Measurements from ENCODE around the gene SPPL2A. TPM values are rescaled to one million over a fixed set of nuclear protein-coding genes. Genes with fewer than 3 reads are reported as not detected.

Gene SPPL2A
- total RNA-seq, 1 donor from 2014 or later, result 27.3 TPM

- peaks cover 16% of the 10 kb centered on the region for H3K4me1 ChIP-seq
- peak overlapping the region; percentile 96 for H2AFZ ChIP-seq (replicated peaks)
- peak overlapping the region; percentile 91 for H3K4me2 ChIP-seq
- H3K27ac ChIP-seq, result no peak overlapping the region
- H3K9ac ChIP-seq, result peak overlapping the region; percentile 39
- peak overlapping the region; percentile 99 for H3K4me3 Mint-ChIP-seq
- no peak for TF ChIP-seq EZH2 (IDR thresholded peaks at IDR 0.05)
- TF ChIP-seq CTCF (IDR thresholded peaks at IDR 0.05), result no peak
- TF ChIP-seq EZH2phosphoT487 (IDR thresholded peaks at IDR 0.05), result no peak
- H3K4me3 ChIP-seq, result peak overlapping the region; percentile 78
- H4K20me1 ChIP-seq (ENCODE audit: low read depth), result peaks cover 41% of the 10 kb centered on the region
- no peak for DNase-seq (ENCODE audit: low spot score)
- peaks cover 3% of the 10 kb centered on the region for H3K27me3 Mint-ChIP-seq (ENCODE audit: insufficient read depth, low read depth)
- no peaks in the 10 kb centered on the region for H3K9me3 Mint-ChIP-seq
- peaks cover 26% of the 10 kb centered on the region for H3K4me1 Mint-ChIP-seq
- no peaks in the 10 kb centered on the region for H3K9me3 ChIP-seq (ENCODE audit: low read depth)
- H3K36me3 ChIP-seq, result peaks cover 5% of the 10 kb centered on the region
- H3K79me2 ChIP-seq (ENCODE audit: low read depth), result peaks cover 60% of the 10 kb centered on the region
- H3K27me3 ChIP-seq, result no peaks in the 10 kb centered on the region
- no peak overlapping the region for H3K27ac Mint-ChIP-seq
- H3K36me3 Mint-ChIP-seq, result peaks cover 9% of the 10 kb centered on the region
- H3F3A ChIP-seq (ENCODE audit: low read depth), result peaks cover 21% of the 10 kb centered on the region
These were observed 80.1 kb downstream of the SPPL2A start for GRCh38 chr15:50685191-50685975.

- H3K4me1 ChIP-seq, result peaks cover 9% of the 10 kb centered on the region
- no peak overlapping the region for H3K4me3 ChIP-seq
- Mint-ChIP-seq H3K9me3 (no peaks in the 10 kb centered on the region), H3K27me3 (ENCODE audit: insufficient read depth, low read depth) (peaks cover 2% of the 10 kb centered on the region), H3K27ac (peak overlapping the region; percentile 85), H3K4me3 (no peak overlapping the region), H3K4me1 (peaks cover 18% of the 10 kb centered on the region), H3K36me3 (peaks cover 11% of the 10 kb centered on the region)
- TF ChIP-seq EZH2phosphoT487 (IDR thresholded peaks at IDR 0.05) (no peak), CTCF (IDR thresholded peaks at IDR 0.05) (no peak), EZH2 (IDR thresholded peaks at IDR 0.05) (no peak)
- H3K4me2 ChIP-seq, result no peak overlapping the region
- peaks cover 99% of the 10 kb centered on the region for H3K79me2 ChIP-seq (ENCODE audit: low read depth)
- peaks cover 55% of the 10 kb centered on the region for H4K20me1 ChIP-seq (ENCODE audit: low read depth)
- no peak overlapping the region for H3K27ac ChIP-seq
- DNase-seq (ENCODE audit: low spot score), result no peak
- H2AFZ ChIP-seq (replicated peaks), result no peak overlapping the region
- H3K9ac ChIP-seq, result no peak overlapping the region
- H3K27me3 ChIP-seq, result no peaks in the 10 kb centered on the region
- H3F3A ChIP-seq (ENCODE audit: low read depth), result peaks cover 24% of the 10 kb centered on the region
- H3K9me3 ChIP-seq (ENCODE audit: low read depth), result no peaks in the 10 kb centered on the region
- H3K36me3 ChIP-seq, result peaks cover 5% of the 10 kb centered on the region
These were observed 84.0 kb downstream of the SPPL2A start for GRCh38 chr15:50681467-50681866.

- Histone ChIP-seq H3K9me3 (ENCODE audit: low read depth) (no peaks in the 10 kb centered on the region), H3K36me3 (no peaks in the 10 kb centered on the region), H3K4me2 (no peak overlapping the region), H3K4me3 (no peak overlapping the region), H3K4me1 (no peaks in the 10 kb centered on the region), H2AFZ (replicated peaks) (no peak overlapping the region), H4K20me1 (ENCODE audit: low read depth) (peaks cover 40% of the 10 kb centered on the region), H3F3A (ENCODE audit: low read depth) (peaks cover 12% of the 10 kb centered on the region), H3K9ac (no peak overlapping the region), H3K27me3 (no peaks in the 10 kb centered on the region), H3K79me2 (ENCODE audit: low read depth) (peaks cover 100% of the 10 kb centered on the region), H3K27ac (no peak overlapping the region)
- Mint-ChIP-seq H3K36me3 (peaks cover 6% of the 10 kb centered on the region), H3K27ac (peak overlapping the region; percentile 4), H3K9me3 (no peaks in the 10 kb centered on the region), H3K4me1 (peaks cover 6% of the 10 kb centered on the region), H3K4me3 (no peak overlapping the region), H3K27me3 (ENCODE audit: insufficient read depth, low read depth) (peaks cover 2% of the 10 kb centered on the region)
- TF ChIP-seq EZH2phosphoT487 (IDR thresholded peaks at IDR 0.05) (no peak), CTCF (IDR thresholded peaks at IDR 0.05) (no peak), EZH2 (IDR thresholded peaks at IDR 0.05) (no peak)
- no peak for DNase-seq (ENCODE audit: low spot score)
These were observed 88.6 kb downstream of the SPPL2A start for GRCh38 chr15:50676799-50677483.

Measured in neural progenitor cell (in vitro differentiated cells).